ENCODE data around the gene C16orf96.

The C16orf96 gene

DNA sequence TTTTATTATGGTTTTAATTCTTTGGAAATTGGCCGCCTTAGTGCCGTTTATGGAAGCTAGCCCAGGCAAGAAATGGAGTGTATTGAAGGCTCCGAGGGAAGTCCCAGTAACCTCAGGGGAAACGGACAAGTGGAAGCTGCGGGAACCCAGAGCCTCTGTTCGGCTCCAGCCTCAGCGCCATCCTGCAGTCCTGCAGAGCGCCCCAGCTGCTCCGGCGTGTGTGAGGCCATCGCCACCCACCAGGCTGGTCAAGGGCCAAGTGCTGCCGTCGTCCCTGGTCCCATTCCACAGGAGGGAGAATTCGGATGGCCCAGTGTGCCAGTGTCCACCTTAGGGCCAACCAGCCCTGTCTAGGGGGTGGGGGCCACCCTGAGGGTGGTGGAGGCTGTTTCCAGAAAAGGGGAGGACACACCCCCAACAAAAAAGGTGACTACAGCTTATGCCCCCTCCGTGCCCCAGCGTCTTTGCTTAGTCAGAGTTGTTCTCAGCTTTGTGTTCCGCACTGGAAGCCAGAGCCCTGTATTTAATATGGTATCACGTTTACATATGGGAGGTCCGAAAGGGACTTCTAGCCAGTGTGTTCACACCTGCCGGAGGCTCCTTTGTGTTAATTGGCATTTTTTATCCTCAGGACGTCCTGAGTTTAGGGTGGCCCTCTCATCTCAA, 81.5 kb downstream of the C16orf96 start:
- no peak overlapping the region for H3K9ac ChIP-seq (ENCODE audit: low read length)
- no peak overlapping the region for H3K27ac ChIP-seq (ENCODE audit: low read depth, low read length, poor library complexity, severe bottlenecking)
- no peak overlapping the region for H3K4me2 ChIP-seq (ENCODE audit: low read length)
- H3K9me3 ChIP-seq (ENCODE audit: low read length), result no peaks in the 10 kb centered on the region
- no peaks in the 10 kb centered on the region for H3K9me2 ChIP-seq (ENCODE audit: low read depth, low read length)
- H4K20me1 ChIP-seq (ENCODE audit: insufficient read depth, low read length), result no peaks in the 10 kb centered on the region
- peaks cover 22% of the 10 kb centered on the region for H3K4me1 ChIP-seq (ENCODE audit: insufficient read depth, low read length, severe bottlenecking)
- no peak overlapping the region for H2AFZ ChIP-seq (ENCODE audit: low read length)
- TF ChIP-seq EZH2 (IDR thresholded peaks at IDR 0.05; ENCODE audit: borderline replicate concordance, low read length) (no peak), CTCF (IDR thresholded peaks at IDR 0.05; ENCODE audit: low read length) (no peak)
- H3K79me2 ChIP-seq (ENCODE audit: insufficient read depth, low read length), result no peaks in the 10 kb centered on the region; the same call in 1 of the 2 replicates
- H3K27me3 ChIP-seq (ENCODE audit: insufficient read depth, low read length), result no peaks in the 10 kb centered on the region
- no peak overlapping the region for H3K4me3 ChIP-seq (ENCODE audit: low read depth, low read length, poor library complexity, severe bottlenecking)
- H3K36me3 ChIP-seq (ENCODE audit: insufficient read depth, low read length), result peaks cover 4% of the 10 kb centered on the region
- H3F3A ChIP-seq (ENCODE audit: insufficient read depth, low read length), result no peaks in the 10 kb centered on the region

GRCh38 chr16:4639899-4640509, 83.9 kb downstream of the C16orf96 start:
- H2AFZ ChIP-seq (ENCODE audit: low read length), result no peak overlapping the region
- TF ChIP-seq CTCF (IDR thresholded peaks at IDR 0.05; ENCODE audit: low read length) (no peak), EZH2 (IDR thresholded peaks at IDR 0.05; ENCODE audit: borderline replicate concordance, low read length) (no peak)
- no peaks in the 10 kb centered on the region for H3F3A ChIP-seq (ENCODE audit: insufficient read depth, low read length)
- H3K4me3 ChIP-seq (ENCODE audit: low read depth, low read length, poor library complexity, severe bottlenecking), result no peak overlapping the region
- H3K4me1 ChIP-seq (ENCODE audit: insufficient read depth, low read length, severe bottlenecking), result peaks cover 22% of the 10 kb centered on the region
- no peaks in the 10 kb centered on the region for H3K9me2 ChIP-seq (ENCODE audit: low read depth, low read length)
- peak overlapping the region; percentile 18 for H3K27ac ChIP-seq (ENCODE audit: low read depth, low read length, poor library complexity, severe bottlenecking)
- no peak overlapping the region for H3K9ac ChIP-seq (ENCODE audit: low read length)
- no peaks in the 10 kb centered on the region for H3K27me3 ChIP-seq (ENCODE audit: insufficient read depth, low read length)
- H3K79me2 ChIP-seq (ENCODE audit: insufficient read depth, low read length), result no peaks in the 10 kb centered on the region; the same call in 1 of the 2 replicates
- H3K9me3 ChIP-seq (ENCODE audit: low read length), result no peaks in the 10 kb centered on the region
- no peaks in the 10 kb centered on the region for H4K20me1 ChIP-seq (ENCODE audit: insufficient read depth, low read length)
- H3K36me3 ChIP-seq (ENCODE audit: insufficient read depth, low read length), result no peaks in the 10 kb centered on the region; the same call in 1 of the 2 replicates
- no peak overlapping the region for H3K4me2 ChIP-seq (ENCODE audit: low read length)

GRCh38 chr16:4640572-4641305, 84.6 kb downstream of the C16orf96 start:
- H3K9me3 ChIP-seq (ENCODE audit: low read length), result no peaks in the 10 kb centered on the region
- no peak overlapping the region for H3K4me3 ChIP-seq (ENCODE audit: low read depth, low read length, poor library complexity, severe bottlenecking)
- H3K4me1 ChIP-seq (ENCODE audit: insufficient read depth, low read length, severe bottlenecking), result peaks cover 22% of the 10 kb centered on the region
- TF ChIP-seq EZH2 (IDR thresholded peaks at IDR 0.05; ENCODE audit: borderline replicate concordance, low read length), result no peak
- no peak for TF ChIP-seq CTCF (IDR thresholded peaks at IDR 0.05; ENCODE audit: low read length)
- peak overlapping the region; percentile 69 for H3K27ac ChIP-seq (ENCODE audit: low read depth, low read length, poor library complexity, severe bottlenecking)
- H3K79me2 ChIP-seq (ENCODE audit: insufficient read depth, low read length), result no peaks in the 10 kb centered on the region; the same call in 1 of the 2 replicates
- H3K9me2 ChIP-seq (ENCODE audit: low read depth, low read length), result no peaks in the 10 kb centered on the region
- no peak overlapping the region for H3K9ac ChIP-seq (ENCODE audit: low read length)
- no peaks in the 10 kb centered on the region for H3K36me3 ChIP-seq (ENCODE audit: insufficient read depth, low read length)
- H3F3A ChIP-seq (ENCODE audit: insufficient read depth, low read length), result no peaks in the 10 kb centered on the region
- H2AFZ ChIP-seq (ENCODE audit: low read length), result no peak overlapping the region
- no peak overlapping the region; the same call in 1 of the 2 replicates for H3K4me2 ChIP-seq (ENCODE audit: low read length)
- H4K20me1 ChIP-seq (ENCODE audit: insufficient read depth, low read length), result no peaks in the 10 kb centered on the region
- H3K27me3 ChIP-seq (ENCODE audit: insufficient read depth, low read length), result no peaks in the 10 kb centered on the region

Measured in OCI-LY1 (cell line).